Cardiac ventricle fibroblast (primary cell): ENCODE measurements around the gene PHOX2B. TPM values are rescaled to one million over a fixed set of nuclear protein-coding genes. Genes with fewer than 3 reads are reported as not detected.

Experiments used
- total RNA-seq: library from RNA; depleted of rRNA; stranded (reverse); fragments of >200 nt; gene quantifications from 2 replicates; pipeline ENCODE4 v1.2.3, GENCODE V29; 2015

The PHOX2B gene
- not detected in 2 replicates for total RNA-seq

GRCh38 chr4:41748571-41749475, at the start of gene PHOX2B:
TSS of gene PHOX2B (minus strand) at chr4:41748725. CDS start at chr4:41748610, 115 bp downstream.

Other genes with a start within 250 kb of the PHOX2B start
- gene LIMCH1, start 210.6 kb downstream of the PHOX2B start, total RNA-seq = 4.6 and 9.8 TPM in 2 replicates
- gene TMEM33, start 186.7 kb upstream of the PHOX2B start, total RNA-seq = 25.8 and 26.0 TPM in 2 replicates
- gene DCAF4L1, start 233.0 kb upstream of the PHOX2B start, total RNA-seq = 0.06 TPM in 1 of 2 replicates, not detected in the other
- 35.1 and 36.8 TPM in 2 replicates for gene SLC30A9, start 241.8 kb upstream of the PHOX2B start, total RNA-seq